CD8-positive, alpha-beta memory T cell (primary cell): ENCODE results near the gene TMEM182. TPM values are rescaled to one million over a fixed set of nuclear protein-coding genes. Genes with fewer than 3 reads are reported as not detected.

Experiments used
- CTCF ChIA-PET: fragments of 350-600 bp; sonication (Branson Sonifier 250); formaldehyde crosslinking; loops from one replicate; lab custom pipeline; 2021; ENCODE audit warnings: antibody characterized with exemption; lab: Charles Lee
- POLR2A ChIA-PET: fragments of 350-600 bp; sonication (Branson Sonifier 250); formaldehyde crosslinking; loops from one replicate; lab custom pipeline; 2021; ENCODE audit warnings: antibody characterized with exemption; lab: Charles Lee
- DNase-seq, 5 donors: peaks; one replicate each; pipeline versions ENCODE4 v3.0.0 to v3.0.0-alpha.2; 2020 to 2022; ENCODE audit warnings: mixed read lengths in 1 of 5
- H3K27ac ChIP-seq: one replicate; pipeline ENCODE4 v1.7.0; 2013; ENCODE audit warnings: low read depth, mild to moderate bottlenecking, low read length, moderate library complexity
- H3K27me3 ChIP-seq: 2 replicates; pipeline ENCODE4 v1.7.0; 2013; ENCODE audit warnings: low read length, mild to moderate bottlenecking; ENCODE audit not compliant: insufficient read depth, poor library complexity, severe bottlenecking
- H3K36me3 ChIP-seq: 2 replicates; pipeline ENCODE4 v1.7.0; 2013; ENCODE audit warnings: mild to moderate bottlenecking, low read length, moderate library complexity; ENCODE audit not compliant: insufficient read depth
- H3K4me1 ChIP-seq: 2 replicates; pipeline ENCODE4 v1.7.0; 2013; ENCODE audit warnings: mild to moderate bottlenecking, low read length, moderate library complexity; ENCODE audit not compliant: insufficient read depth
- H3K4me3 ChIP-seq: 2 replicates; pipeline ENCODE4 v1.7.0; 2013; ENCODE audit warnings: mild to moderate bottlenecking, low read length
- H3K9me3 ChIP-seq: 2 replicates; pipeline ENCODE4 v1.7.0; 2013; ENCODE audit warnings: mild to moderate bottlenecking, low read length
- H3K27ac Mint-ChIP-seq, 8 donors: one replicate each; pipeline ENCODE4 v1.8.0; 2020 to 2021; ENCODE audit warnings: mixed read lengths in 8 of 8, mild to moderate bottlenecking in 6 of 8, inconsistent platforms in 3 of 8, moderate library complexity in 3 of 8
- H3K27me3 Mint-ChIP-seq, 2 donors: one replicate each; pipeline ENCODE4 v1.8.0; 2020 to 2021; ENCODE audit warnings: mixed read lengths in 2 of 2, mild to moderate bottlenecking in 1 of 2, moderate library complexity in 1 of 2
- H3K36me3 Mint-ChIP-seq, 3 donors: one replicate each; pipeline ENCODE4 v1.8.0; 2020 to 2021; ENCODE audit warnings: mixed read lengths in 3 of 3, inconsistent platforms in 1 of 3, mild to moderate bottlenecking in 1 of 3
- H3K4me1 Mint-ChIP-seq, 3 donors: one replicate each; pipeline ENCODE4 v1.8.0; 2020 to 2021; ENCODE audit warnings: mixed read lengths in 3 of 3, inconsistent platforms in 1 of 3, mild to moderate bottlenecking in 1 of 3
- H3K4me3 Mint-ChIP-seq, 7 donors: one replicate each; pipeline ENCODE4 v1.8.0; 2020 to 2021; ENCODE audit warnings: mixed read lengths in 7 of 7, mild to moderate bottlenecking in 6 of 7, moderate library complexity in 4 of 7, inconsistent platforms in 2 of 7
- H3K9me3 Mint-ChIP-seq, 5 donors: one replicate each; pipeline ENCODE4 v1.8.0; 2020 to 2022; ENCODE audit warnings: mixed read lengths in 5 of 5, mild to moderate bottlenecking in 3 of 5, moderate library complexity in 2 of 5, inconsistent platforms in 1 of 5
- polyA plus RNA-seq: library from polyadenylated mRNA; unstranded; fragments of 300-500 nt; fragmentation: Illumina TruSeq; gene quantifications from one replicate; pipeline ENCODE4 v1.2.3, GENCODE V29; 2021
- total RNA-seq, 2 experiments: library from RNA; stranded (reverse); gene quantifications; one replicate each; pipeline ENCODE4 v1.2.3, GENCODE V29; 2021

The TMEM182 gene
- total and polyA plus RNA-seq, 3 experiments from 2014 or later, result 3.8 to 4.8 (median 4.6) TPM

GRCh38 chr2:102841107-102841840 is 79.4 kb downstream of the TMEM182 start:
- POLR2A ChIA-PET, result no interaction called here
- CTCF ChIA-PET, result interaction anchor here (0.7 to 1.4 kb wide), 2 partner anchors 9 to 14 kb away, joined by 3 to 4 read pairs; no protein-coding TSS in a partner anchor
- H3K36me3 Mint-ChIP-seq, result peaks cover 0 to 2% (median 0%) of the 10 kb centered on the region in 3 donors
- no peak overlapping the region for H3K27ac Mint-ChIP-seq
- no peak overlapping the region for H3K4me3 Mint-ChIP-seq
- Histone ChIP-seq H3K9me3 (no peaks in the 10 kb centered on the region), H3K36me3 (no peaks in the 10 kb centered on the region), H3K4me3 (no peak overlapping the region), H3K27ac (no peak overlapping the region), H3K4me1 (no peaks in the 10 kb centered on the region), H3K27me3 (no peaks in the 10 kb centered on the region)
- peaks cover 0 to 4% of the 10 kb centered on the region in 2 donors for H3K27me3 Mint-ChIP-seq
- H3K9me3 Mint-ChIP-seq, result no peaks in the 10 kb centered on the region
- peaks cover 0 to 2% (median 0%) of the 10 kb centered on the region in 3 donors for H3K4me1 Mint-ChIP-seq
- DNase-seq, result no peak

- no peaks in the 10 kb centered on the region for H3K36me3 ChIP-seq
- H3K27me3 ChIP-seq, result no peaks in the 10 kb centered on the region
- Mint-ChIP-seq H3K27me3 (peaks cover 2 to 24% of the 10 kb centered on the region in 2 donors), H3K9me3 (peaks cover 0 to 2% (median 0%) of the 10 kb centered on the region in 5 donors), H3K27ac (no peak overlapping the region), H3K4me3 (no peak overlapping the region), H3K4me1 (peaks cover 0 to 2% (median 0%) of the 10 kb centered on the region in 3 donors), H3K36me3 (no peaks in the 10 kb centered on the region)
- ChIA-PET CTCF (no interaction called here), POLR2A (no interaction called here)
- H3K27ac ChIP-seq, result no peak overlapping the region
- no peak for DNase-seq
- H3K4me3 ChIP-seq, result no peak overlapping the region
- H3K4me1 ChIP-seq, result no peaks in the 10 kb centered on the region
- no peaks in the 10 kb centered on the region for H3K9me3 ChIP-seq
Measured at GRCh38 chr2:102843764-102844443, 82.1 kb downstream of the TMEM182 start.

- peaks cover 0 to 2% (median 0%) of the 10 kb centered on the region in 5 donors for H3K9me3 Mint-ChIP-seq
- no peak overlapping the region for H3K27ac Mint-ChIP-seq
- H3K27me3 Mint-ChIP-seq, result peaks cover 2 to 26% of the 10 kb centered on the region in 2 donors
- Histone ChIP-seq H3K27me3 (no peaks in the 10 kb centered on the region), H3K9me3 (no peaks in the 10 kb centered on the region), H3K4me3 (no peak overlapping the region), H3K36me3 (no peaks in the 10 kb centered on the region), H3K4me1 (no peaks in the 10 kb centered on the region), H3K27ac (no peak overlapping the region)
- H3K36me3 Mint-ChIP-seq, result no peaks in the 10 kb centered on the region
- DNase-seq, result no peak
- CTCF ChIA-PET, result no interaction called here
- POLR2A ChIA-PET, result no interaction called here
- H3K4me1 Mint-ChIP-seq, result peaks cover 0 to under 1% (median 0%) of the 10 kb centered on the region in 3 donors
- no peak overlapping the region for H3K4me3 Mint-ChIP-seq
Measured at GRCh38 chr2:102844911-102845310, 83.1 kb downstream of the TMEM182 start.

- Mint-ChIP-seq H3K27me3 (peaks cover 2 to 22% of the 10 kb centered on the region in 2 donors), H3K4me1 (no peaks in the 10 kb centered on the region), H3K4me3 (no peak overlapping the region), H3K9me3 (peaks cover 0 to 3% (median 2%) of the 10 kb centered on the region in 5 donors), H3K27ac (no peak overlapping the region), H3K36me3 (peaks cover 0 to 2% (median 0%) of the 10 kb centered on the region in 3 donors)
- Histone ChIP-seq H3K9me3 (no peaks in the 10 kb centered on the region), H3K4me1 (no peaks in the 10 kb centered on the region), H3K4me3 (no peak overlapping the region), H3K27me3 (no peaks in the 10 kb centered on the region), H3K36me3 (no peaks in the 10 kb centered on the region), H3K27ac (no peak overlapping the region)
- ChIA-PET CTCF (no interaction called here), POLR2A (no interaction called here)
- no peak for DNase-seq
Measured at GRCh38 chr2:102848366-102848839, 86.6 kb downstream of the TMEM182 start.

- Histone ChIP-seq H3K4me3 (no peak overlapping the region), H3K36me3 (no peaks in the 10 kb centered on the region), H3K27me3 (no peaks in the 10 kb centered on the region), H3K9me3 (no peaks in the 10 kb centered on the region), H3K4me1 (no peaks in the 10 kb centered on the region), H3K27ac (no peak overlapping the region)
- peaks cover 0 to 3% (median 2%) of the 10 kb centered on the region in 3 donors for H3K36me3 Mint-ChIP-seq
- DNase-seq, result no peak
- POLR2A ChIA-PET, result no interaction called here
- no peak overlapping the region for H3K27ac Mint-ChIP-seq
- no peaks in the 10 kb centered on the region for H3K4me1 Mint-ChIP-seq
- no peak overlapping the region for H3K4me3 Mint-ChIP-seq
- CTCF ChIA-PET, result no interaction called here
- H3K9me3 Mint-ChIP-seq, result peaks cover 2 to 5% (median 3%) of the 10 kb centered on the region in 5 donors
- H3K27me3 Mint-ChIP-seq, result peaks cover 2 to 25% of the 10 kb centered on the region in 2 donors
Measured at GRCh38 chr2:102850888-102851287, 89.1 kb downstream of the TMEM182 start.

- ChIA-PET POLR2A (no interaction called here), CTCF (no interaction called here)
- H3K36me3 ChIP-seq, result no peaks in the 10 kb centered on the region
- H3K4me3 Mint-ChIP-seq, result no peak overlapping the region
- H3K36me3 Mint-ChIP-seq, result peaks cover 0 to 6% (median 2%) of the 10 kb centered on the region in 3 donors
- no peaks in the 10 kb centered on the region for H3K4me1 Mint-ChIP-seq
- H3K4me3 ChIP-seq, result no peak overlapping the region
- no peak overlapping the region for H3K27ac Mint-ChIP-seq
- DNase-seq, result no peak
- no peaks in the 10 kb centered on the region for H3K9me3 ChIP-seq
- H3K9me3 Mint-ChIP-seq, result peaks cover 2 to 5% (median 3%) of the 10 kb centered on the region in 5 donors
- H3K27me3 ChIP-seq, result no peaks in the 10 kb centered on the region
- peaks cover 3 to 12% of the 10 kb centered on the region in 2 donors for H3K27me3 Mint-ChIP-seq
- H3K27ac ChIP-seq, result no peak overlapping the region
- H3K4me1 ChIP-seq, result no peaks in the 10 kb centered on the region
Measured at GRCh38 chr2:102852867-102853266, 91.0 kb downstream of the TMEM182 start.

Other genes starting within 250 kb of the TMEM182 start
- gene SLC9A2, start 142.5 kb upstream of the TMEM182 start, total RNA-seq, result not detected
- gene SLC9A2, start 142.5 kb upstream of the TMEM182 start, polyA plus RNA-seq, result not detected